Islet of Langerhans (tissue), 1 donor: ENCODE measurements around the gene MRPL40.
"Not testable (repeated sequence)": the region's sequence is repeated elsewhere in the genome, so short reads cannot be mapped to it uniquely, and the experiment has no call there.

Source experiments
- FAIRE-seq: peaks from one replicate; lab custom pipeline; 2011; peaks lifted over from hg19 to GRCh38; lab: Jason Lieb, UNC

The MRPL40 gene

DNA sequence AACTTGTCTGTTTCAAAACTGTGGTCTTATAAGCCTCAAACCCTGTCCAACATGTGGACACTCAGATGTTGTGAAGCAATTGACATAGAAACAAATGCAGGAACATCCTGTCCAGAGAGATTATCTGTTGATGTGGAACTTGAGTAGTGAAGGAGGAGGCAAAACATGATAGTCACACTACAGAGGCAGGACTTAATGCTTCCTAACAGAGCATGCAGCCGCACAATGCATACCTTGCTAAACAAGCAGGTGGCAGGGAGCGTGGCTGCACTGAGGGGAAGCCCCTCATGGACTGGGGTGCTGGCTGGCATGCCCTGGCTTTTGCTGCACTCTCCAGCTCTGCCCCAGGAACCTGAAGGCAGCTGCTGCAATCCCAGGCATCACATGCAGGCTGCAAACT is 9.8 kb downstream of the MRPL40 start:
- FAIRE-seq = no peak

DNA sequence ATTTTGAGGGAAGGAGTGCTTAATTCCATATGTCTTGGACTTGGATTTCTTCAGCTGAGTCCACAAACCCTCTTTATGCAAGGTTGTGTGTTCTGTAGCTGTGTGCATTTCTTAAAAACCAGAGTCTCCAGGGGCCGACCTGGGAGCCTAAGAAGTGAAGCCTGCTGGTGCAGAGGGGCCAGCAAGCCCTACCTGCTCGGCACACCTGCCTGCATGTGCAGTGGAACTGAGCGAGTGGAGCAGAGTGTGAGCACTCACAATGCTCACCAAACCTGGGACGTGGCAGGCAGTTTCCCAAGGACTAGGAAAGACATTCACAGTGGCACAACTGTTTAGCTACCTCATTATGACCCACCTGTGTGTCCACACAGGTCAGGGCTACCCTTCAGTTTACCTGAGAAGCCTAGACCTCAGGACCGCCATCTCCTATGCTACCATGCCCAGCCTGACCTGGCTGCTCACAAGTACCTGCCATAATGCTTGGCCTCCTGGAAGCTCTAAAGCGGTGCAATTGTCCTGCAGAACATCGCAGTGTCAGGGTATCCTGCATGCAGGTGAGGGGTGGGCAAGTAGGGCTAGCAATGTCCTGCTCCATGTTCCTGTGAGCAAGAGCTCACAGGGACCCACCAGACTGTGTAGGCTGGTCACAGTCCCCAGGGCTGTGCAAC is 11.3 kb downstream of the MRPL40 start:
- no peak for FAIRE-seq

DNA sequence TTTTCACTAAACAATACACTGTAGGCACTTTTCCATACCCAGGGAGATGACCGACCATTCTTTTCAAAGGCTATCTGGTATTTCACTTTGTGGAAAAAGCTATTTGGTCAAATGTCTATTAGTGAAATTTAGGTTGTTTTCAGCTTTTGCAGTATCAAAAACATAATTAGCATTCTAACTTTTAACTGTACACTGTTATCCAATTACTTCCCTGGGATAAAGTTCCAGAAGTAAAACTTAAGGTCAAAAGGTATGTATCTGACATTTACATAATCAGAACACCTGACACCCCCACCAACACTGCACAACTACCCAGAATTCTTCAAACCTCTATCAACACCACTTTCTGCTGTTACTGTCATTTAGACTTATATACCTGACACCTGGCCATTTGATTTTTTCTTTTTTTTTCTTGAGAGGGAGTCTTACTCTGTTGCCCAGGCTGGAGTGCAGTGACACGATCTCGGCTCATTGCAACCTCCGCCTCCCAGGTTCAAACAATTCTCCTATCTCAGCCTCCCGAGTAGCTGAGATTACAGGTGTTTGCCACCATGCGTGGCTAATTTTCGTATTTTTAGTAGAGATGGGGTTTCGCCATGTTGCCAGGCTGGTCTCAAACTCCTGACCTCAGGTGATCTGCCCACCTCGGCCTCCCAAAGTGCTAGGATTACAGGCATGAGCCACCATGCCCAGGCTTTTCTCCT is 13.1 kb downstream of the MRPL40 start:
- not testable (repeated sequence) for FAIRE-seq

DNA sequence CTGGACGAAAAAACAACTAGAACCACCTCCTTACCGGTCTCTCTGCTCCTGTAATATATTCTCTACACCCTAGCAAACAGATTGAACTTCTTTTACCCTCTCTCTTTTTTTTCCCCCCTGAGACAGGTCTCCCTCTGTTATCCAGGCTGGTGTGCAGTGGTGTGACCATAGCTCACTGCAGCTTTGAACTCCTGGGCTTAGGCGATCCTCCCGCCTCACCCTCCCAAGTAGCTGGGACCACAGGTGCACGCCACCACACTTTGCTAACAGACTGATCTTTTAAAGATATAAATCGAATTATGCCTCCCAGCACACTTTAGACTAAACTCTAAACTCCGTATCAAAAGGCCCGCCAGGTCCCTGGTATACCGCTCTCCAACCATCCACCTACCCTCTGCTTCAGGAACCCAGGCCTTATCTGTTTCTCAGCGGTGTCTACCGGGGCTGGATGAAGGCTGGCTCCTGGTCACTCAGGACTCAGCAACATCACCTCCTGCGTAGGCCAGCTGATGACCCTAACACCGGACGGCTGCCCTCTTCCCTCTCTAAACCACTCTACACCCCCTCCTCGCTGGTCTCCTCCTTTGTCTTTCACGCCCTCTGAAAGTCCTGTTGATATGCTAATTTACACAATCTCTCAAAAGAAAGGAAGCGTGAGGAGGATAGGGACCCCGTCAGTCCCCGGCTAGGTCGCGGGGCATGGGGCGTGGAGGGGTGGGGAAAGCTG is 14.4 kb downstream of the MRPL40 start:
- FAIRE-seq = no peak

DNA sequence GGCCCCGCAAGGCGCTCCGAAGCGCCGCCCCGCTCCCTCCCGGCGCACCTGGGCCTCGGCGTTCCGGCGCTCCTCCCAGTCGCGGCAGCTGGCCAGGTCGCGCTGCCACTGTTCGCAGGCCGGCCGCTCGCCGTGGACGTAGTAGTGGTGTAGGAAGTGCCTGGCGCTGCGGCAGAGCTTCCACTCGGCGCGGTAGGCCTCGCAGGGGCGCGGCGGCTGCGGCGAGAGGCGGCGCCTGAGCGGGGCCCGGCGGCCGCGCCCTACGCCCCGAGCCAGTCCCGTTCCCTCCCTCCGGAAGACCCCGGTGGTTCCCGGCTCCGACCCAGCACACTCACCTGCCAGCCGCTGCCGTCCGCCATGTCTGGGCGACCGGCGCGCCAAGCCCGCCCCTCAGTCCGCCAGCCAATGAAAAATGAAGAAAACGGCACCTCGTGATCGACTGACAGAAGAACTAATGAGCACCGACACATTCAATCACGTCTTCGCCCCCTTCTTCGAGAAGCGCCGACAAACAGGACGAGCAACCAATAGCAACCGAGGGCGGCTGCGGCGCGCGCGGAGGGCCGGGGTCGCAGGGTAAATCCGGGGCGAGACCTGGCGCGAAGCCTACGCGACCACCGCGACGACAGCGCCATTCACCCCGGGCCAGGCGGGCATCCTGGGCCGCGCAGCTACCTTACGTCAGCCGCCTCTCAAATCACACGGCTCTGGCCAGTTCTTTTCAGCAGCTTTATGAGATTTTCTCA is 15.2 kb downstream of the MRPL40 start, which contains the start of gene C22orf39:
TSS of gene C22orf39 (minus strand) at position 382 of the 746 bp plus-strand sequence. CDS start at position 359, 23 bp downstream.
- peak; percentile 33 for FAIRE-seq

DNA sequence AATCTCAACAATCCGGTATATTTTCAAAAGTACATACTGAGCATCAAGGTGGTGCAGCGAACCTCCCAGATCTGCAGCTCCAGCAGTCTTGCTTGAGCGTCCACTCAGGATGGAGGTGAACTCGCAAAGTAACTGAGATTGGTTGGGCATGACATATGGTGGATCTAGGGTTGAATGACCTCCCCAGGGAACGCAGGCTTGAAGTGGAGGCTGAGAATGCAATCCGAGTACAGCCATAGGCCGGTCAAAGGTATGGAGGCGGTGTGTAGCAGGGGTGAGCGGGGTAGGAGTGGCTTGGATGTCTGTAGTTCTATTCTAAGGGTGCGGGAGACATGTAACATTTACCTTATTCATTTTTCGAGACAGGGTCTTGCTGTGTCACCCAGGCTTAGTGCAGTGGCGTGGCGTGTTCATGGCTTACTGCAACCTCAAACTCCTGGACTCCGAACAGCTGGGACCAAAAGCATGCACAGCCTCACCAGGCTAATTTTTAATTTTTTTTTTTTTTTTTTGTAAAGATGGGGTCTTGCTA is 15.8 kb downstream of the MRPL40 start:
- FAIRE-seq = no peak

DNA sequence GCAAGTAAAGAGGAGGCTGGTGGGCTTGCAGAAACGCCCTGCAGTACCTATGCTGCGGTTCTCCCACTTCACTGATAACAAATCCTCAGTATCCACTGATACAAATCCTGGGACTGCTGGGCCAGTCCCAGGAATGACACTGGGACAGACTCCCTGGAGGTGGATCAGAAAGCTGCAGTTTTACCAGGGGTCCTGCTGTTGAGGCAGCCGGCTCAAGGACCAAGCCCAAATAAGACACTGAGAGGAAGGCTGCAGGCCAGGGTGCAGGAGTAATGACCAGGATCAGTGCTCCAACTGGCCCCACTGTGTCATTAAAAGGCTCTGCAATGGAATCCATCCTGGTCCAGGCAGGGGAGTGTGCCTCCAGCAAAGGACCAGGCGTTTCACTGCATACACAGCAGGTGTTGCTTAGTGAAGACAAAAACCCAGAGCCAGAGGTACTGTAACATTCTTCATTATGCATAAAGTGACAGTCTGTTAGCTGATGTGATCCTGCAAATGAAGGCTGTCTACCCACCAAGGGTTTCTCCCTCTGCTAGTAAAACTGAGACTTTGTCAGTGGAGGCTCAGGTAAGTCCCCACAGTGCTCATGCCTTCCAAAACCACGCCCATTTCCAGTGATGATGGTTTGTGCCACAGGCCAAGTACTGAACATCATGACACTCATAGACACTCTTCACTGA is 16.5 kb downstream of the MRPL40 start:
- no peak for FAIRE-seq

DNA sequence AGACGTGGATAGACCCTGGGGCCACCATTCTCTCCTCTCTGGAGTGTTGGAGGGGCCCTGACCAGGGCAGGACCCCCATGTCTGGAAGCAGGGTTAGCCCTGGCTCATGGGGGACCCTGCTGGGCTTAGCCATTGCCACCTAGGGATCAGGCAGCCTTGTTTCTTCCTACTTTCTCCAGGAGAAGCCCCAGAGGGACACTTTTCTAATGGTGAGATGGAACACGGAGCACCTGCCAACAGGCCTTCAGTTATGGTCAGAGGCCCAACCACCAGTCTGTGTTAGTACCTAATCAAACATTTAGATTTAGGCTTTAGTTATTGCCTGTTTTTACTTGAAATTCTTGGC is 17.1 kb downstream of the MRPL40 start:
- no peak for FAIRE-seq

DNA sequence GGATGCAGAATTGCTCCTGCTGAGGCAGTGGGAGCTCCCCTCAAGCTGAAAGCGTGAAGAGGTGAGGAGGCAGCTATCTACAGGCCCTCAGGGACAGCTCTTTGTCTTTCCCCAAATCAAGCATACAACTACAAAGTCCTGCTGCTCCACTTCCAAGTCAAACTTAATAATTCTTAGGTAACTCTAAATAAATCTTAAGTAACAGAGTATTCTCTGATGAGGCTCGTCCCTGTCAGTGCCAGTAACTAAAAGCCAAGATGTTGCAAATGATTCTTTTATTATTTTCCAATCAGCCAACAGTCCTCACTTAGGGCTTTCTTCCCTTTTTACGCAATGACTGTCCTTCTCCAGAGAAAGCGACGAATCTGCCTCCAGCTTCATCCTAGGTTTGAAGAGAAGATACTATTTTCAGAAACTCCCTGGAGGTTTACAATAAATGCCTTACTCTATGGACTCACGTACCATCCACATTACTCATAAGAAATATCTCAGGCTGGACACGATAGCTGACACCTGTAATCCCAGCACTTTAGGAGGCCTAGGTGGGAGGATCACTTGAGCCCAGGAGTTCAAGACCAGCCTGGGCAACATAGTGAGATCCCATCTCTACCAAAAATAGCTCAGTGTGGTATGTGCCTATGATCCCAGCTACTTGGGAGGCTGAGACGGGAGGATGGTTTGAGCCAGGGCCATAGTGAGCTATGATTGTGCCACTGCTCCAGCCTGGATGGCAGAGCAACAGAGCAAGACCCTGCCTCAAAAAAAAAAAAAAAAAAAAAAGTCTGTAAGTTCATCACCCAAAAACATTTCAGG is 18.2 kb downstream of the MRPL40 start:
- FAIRE-seq = no peak

DNA sequence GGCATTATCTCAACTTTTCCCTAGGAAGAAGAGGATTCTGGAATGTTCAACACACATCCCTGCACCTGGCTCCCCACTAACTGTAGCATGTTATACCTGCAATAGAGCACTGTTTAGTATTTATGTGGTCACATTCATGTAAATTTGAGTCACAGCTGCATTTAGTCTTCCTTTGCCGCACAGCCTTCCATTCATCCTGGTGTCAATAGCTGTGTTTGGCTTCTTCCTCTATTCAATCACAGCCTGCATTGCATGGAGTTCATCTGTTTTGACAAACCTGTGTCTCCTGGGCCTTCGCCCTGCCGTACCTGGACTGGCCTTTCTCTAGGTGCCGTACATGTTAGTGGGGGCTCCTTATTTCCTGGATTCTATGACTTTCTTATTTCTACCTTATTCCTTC is 19.2 kb downstream of the MRPL40 start:
- no peak for FAIRE-seq

DNA sequence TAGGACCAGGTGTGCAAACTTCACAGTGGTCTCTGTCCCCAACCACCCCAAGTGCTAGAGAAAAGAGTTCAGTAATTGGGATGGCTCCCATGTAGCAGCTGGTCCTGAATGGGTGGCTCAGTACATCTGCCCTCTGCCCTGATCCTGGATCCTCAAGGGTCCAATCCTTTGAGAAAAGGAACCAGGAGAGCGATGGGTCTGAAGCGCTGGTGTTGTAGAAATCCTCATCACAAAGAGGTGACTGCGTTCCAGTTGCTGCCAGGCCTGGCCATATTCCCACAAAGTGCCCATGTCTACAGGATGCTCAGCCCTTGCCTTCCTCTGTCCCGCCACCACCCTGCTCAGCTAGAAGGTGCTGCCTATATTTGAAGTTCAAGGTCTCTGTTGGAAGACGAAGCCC is 21.4 kb downstream of the MRPL40 start:
- FAIRE-seq = no peak

DNA sequence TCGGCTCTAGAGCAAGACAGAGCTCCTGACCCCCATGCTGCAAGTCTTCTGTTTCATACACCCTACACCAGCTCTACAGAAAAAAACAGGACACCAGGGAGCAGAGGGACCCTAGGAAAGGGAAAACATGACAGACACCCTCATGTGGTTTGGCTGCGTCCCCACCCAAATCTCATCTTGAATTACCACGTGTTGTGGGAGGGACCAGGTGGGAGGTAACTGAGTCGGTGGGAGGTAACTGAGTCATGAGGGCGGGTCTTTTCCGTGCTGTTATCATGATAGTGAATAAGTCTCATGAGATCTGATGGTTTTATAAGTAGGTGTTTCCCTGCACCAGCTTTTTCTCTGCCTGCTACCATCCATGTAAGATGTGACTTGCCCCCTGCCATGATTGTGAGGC is 21.8 kb downstream of the MRPL40 start:
- FAIRE-seq = no peak

DNA sequence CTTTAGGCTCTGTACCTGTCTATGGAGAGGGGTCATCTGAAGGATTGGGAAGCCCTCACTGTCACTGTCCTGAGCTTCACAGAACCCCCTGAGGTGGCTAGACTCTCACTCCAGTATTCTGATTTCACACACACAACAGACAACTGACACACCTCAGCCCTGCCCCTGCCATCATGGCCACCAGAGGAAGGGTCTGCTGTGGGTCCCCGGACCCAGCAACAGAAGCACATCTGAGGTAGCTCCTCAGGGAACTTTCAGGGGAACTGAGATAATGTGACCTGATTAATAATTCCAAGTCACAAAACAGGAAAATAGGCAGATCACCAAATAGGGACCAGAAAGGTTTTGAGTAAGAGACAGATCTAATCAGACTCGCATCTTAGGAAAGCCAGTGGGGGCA is 22.7 kb downstream of the MRPL40 start:
- no peak for FAIRE-seq

DNA sequence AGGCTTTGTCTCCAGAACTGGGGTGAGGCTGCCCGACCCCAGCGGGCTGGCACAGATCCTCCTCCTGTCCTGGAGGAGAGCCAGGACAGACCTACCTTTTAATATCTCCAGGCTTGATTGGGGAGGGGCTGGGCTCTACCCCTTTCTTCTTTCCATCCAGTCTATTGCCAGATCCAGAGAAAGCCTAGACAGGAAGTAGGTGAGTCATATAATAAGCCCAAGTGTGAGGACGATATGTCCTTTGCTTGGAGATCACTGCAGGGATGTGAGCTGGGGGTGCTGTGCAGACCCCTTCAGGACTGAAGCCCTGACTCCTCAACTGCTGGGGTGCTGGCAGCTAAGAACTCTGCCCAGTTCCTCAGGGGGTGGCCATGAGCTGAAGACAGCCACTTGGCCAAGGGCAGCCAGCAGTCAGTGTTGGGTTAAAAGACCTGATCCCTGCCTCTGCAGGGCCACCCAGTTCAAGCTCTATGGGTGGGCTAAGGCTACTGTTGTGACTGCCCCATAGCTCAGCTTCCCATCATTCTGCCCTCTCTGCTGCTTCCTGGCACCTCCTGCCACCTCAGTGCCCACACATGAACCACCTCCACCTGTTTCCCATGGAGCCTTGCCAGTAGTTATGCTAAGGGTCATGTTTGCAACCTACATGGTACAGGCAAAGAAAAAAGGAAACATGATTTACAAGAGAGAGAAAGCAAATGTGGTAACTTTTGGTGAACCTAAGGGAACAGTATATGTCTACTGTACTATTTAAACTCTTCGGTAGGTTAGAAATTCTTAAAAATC is 23.4 kb downstream of the MRPL40 start:
- no peak for FAIRE-seq

DNA sequence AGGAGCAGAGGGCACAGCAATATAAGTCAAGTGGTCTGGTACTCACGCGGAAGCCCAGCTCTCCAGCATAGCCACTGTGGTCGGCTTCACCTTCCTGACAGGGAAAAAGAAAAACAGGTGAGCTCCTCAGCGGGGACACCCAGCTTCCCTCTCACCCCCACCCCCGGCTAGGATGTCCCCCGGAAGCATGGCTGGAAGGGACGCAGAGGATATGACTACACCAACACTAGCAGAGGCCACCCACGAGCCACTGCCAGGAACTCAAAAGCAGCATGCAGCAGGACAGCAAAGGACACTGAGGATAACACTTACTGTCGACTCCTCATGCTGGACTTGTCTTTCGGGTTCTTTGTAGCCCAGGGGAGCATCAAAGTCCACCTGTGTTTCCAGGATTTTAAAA is 24.2 kb downstream of the MRPL40 start:
- FAIRE-seq = no peak

DNA sequence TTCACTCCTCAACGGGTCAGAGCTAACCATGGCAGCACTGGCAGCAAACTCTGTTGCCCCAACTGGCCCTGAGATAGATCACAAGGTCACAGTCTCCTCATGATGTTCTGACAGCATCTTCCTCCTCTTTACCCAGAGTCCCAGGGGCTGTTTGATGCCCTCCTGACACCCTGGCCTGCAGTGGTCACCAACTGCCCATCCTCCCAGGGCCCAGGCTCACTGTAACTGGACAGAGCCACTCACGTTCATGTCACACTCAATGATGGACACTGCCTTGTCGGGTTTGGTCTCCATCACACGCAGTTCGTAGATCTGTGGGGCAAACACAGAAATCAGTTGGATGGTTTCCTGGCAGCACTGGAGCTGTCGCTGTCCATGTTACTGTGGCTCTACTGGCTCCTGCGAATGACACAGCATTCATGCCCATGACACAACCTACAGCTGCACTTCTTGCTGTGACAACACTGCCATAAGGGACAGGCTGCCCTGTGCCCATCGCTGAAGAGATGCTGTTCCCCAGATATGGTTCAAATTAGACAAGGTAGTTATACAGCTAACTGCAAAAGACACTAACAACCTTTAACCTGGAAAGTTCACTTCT is 25.6 kb downstream of the MRPL40 start:
- FAIRE-seq = no peak

DNA sequence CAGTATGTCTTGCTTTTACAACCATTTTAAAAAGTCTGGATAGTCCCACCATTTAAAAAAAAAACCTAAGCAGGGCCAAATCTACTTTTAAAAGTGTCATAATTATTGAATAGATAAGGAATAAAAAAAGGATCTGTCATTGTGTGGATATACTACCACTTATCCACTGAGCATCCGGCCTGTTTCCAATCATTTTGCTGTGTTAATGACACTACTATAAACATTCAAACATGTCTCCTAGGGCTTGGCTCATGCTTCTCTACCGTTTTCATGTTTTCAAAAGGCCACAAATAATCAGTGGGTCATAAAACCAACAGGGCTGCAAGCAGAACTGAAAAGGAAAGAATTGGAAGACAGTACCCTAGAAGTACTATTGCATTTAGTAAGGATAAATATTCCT is 27.7 kb downstream of the MRPL40 start:
- no peak for FAIRE-seq

DNA sequence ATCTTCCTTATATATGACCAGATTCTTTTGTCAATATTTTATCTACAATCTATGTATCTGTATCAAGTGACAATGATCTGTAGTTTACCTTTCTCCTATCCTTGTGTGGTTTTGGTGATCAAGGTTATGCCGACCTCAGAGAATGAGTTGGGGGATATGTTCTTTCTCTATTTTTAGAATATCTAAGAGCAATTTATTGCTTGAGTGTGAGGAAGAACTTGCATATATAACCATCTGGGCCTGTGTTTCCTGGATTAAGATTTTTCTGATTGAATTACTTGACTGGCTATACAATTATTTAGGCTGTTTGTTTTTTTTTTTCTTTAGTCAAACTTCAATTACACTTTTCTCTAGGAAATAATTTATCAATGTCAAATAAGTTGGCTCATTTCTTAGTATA is 29.2 kb downstream of the MRPL40 start:
- peak; percentile 68 for FAIRE-seq

DNA sequence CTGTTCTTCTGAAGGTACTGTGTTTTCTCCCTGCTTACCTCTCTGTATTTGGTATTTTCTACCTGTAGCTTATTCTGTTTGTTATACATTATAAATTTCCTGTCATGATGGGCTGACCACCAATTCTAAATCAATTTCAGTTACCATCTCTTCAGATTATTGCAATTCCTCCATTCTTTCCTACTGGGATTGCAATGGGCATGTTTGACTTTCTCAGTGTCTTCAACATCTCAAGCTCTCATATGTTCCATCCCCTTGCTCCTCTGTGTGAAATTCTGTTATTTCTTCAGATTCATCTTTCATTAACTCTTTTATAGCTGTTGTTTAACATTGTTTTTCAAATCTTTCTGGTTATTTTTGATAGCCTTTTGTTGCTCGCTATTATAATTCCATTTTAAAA is 30.7 kb downstream of the MRPL40 start:
- no peak for FAIRE-seq
